A204.1 (cell line): Measurements from ENCODE around the gene WDR18.

ENCODE experiments used
- FAIRE-seq: peaks from 2 replicates; lab custom pipeline; 2012; peaks lifted over from hg19 to GRCh38; lab: Jason Lieb, UNC

The WDR18 gene

DNA sequence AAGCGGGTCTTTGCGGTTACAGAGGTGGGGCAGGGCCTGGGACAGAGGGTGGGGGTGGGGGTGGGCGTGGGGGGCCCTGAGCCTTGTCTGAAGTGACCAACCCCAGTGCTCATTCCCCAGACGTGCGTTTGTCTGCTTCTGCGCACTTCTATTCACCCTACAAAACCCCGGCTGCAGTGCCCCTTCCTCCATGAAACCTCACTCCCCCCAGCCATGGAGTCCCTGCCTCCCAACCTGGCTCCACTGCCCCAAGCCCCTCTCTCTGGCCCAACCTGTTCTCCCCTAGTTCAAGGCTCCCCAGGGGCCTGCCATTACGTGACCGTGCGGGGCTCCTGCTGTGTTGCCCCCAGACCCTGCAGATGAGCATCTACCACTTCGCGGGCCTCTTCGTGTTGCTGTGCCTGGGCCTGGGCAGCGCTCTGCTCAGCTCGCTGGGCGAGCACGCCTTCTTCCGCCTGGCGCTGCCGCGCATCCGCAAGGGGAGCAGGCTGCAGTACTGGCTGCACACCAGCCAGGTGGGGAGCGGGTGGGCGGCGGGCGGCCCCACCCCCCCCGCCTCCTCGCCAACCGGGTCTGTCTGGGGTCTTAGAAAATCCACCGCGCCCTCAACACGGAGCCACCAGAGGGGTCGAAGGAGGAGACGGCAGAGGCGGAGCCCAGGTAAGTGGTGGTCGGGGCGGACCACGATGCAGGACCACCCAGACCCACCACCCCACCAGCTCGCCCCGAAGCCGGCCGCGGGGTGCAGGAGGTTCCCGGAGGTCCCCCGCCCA is 24.3 kb downstream of the WDR18 start:
- FAIRE-seq, result no peak

GRCh38 chr19:1009041-1009980 is 25.2 kb downstream of the WDR18 start:
- FAIRE-seq, result no peak

DNA sequence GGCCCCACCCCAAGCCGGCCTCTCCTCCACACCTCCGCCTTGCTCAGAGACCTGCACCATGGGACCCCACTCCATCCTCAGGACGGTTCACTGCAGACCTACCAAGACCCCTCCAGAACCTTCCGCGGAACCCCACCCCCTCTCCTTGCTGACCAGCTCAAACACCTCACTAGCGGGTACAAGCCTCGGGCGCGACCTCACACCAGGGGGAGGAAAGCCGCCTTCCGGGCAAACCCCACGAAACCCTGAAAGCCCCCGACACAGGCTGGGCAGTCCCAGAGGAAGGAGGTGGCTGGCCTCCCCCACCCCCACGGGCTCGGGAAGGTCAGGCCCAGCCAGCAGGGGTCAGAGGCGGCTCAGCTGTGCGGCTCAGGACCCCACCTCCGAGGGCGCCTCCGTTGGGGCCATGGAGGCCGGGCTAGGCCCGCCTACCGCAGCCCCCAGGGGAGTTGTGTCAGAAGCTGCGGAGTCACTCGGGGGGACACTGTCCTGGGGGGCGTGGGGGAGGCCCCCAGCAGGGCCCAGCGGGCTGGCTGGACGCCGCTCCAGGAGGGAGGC is 25.9 kb downstream of the WDR18 start:
- no peak for FAIRE-seq

DNA sequence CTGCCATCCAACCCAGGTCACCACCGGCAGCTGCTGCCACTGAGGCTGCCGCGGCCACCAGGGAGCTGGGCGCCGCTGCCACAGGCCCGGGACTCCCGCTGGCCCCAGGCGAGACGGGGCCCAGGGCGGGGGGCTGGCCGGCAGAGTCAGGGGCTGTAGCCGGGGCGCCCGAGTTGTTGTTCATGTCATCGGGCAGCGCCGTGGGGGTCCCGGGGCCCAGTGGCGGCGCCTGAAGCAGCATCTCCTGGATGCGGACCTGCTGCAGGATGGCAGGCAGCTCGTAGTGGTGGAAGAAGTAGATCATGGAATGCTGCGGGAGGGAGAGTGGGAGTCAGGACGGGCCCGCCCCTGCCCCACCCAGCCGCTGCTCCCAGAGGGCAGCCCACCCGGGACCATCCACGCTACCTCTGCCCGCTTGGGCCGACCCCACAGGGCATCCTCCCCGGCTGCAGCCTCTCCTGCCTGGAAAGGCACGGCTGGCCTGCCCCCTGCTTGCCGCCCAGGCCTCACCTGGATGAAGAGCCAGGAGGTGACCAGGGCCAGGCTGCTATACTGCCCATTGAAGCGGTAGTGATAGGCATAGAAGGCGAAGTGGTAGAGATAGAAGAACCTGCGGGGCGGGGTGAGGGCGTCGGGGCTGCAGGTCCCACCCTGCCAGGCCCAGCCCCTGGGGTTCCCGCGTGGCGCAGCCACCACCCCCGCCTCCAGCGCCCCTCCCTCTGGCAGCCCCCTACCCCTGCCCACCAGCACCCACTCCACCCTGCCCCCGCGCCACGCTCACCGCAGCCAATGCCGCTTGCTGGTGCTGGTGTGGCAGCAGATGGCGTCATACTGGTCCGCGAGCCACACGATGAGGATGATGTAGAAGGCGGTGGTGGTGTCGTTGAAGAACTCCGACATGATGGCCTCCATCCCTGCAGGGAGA is 26.7 kb downstream of the WDR18 start:
- FAIRE-seq, result no peak

DNA sequence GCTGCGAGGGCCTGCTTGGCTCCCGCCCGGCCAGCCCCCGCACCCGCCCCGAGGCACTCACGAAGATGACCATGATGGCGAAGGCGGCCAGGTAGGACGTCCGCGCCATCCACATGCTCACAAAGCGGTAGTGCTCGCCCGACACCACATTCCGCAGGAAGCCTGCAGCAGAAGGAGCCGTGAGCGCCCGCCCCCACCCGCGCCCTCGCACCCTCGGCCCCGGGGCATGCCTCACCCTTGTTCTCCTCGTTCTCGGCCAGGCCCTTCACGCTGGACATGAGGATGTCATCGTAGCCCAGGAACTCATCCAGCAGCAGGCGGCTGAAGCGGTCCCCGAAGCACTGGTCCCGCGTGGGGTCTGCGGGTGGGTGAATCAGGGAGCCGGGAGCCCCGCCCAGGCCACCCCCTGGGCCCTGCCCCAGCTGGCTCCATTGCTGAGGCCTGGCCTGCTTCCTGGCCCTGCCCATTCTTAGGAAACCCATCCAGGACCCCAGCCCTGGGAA is 27.7 kb downstream of the WDR18 start:
- FAIRE-seq, result no peak

GRCh38 chr19:1012334-1012733 is 28.2 kb downstream of the WDR18 start:
- no peak for FAIRE-seq

GRCh38 chr19:1013218-1013617 is 29.1 kb downstream of the WDR18 start:
- no peak for FAIRE-seq

DNA sequence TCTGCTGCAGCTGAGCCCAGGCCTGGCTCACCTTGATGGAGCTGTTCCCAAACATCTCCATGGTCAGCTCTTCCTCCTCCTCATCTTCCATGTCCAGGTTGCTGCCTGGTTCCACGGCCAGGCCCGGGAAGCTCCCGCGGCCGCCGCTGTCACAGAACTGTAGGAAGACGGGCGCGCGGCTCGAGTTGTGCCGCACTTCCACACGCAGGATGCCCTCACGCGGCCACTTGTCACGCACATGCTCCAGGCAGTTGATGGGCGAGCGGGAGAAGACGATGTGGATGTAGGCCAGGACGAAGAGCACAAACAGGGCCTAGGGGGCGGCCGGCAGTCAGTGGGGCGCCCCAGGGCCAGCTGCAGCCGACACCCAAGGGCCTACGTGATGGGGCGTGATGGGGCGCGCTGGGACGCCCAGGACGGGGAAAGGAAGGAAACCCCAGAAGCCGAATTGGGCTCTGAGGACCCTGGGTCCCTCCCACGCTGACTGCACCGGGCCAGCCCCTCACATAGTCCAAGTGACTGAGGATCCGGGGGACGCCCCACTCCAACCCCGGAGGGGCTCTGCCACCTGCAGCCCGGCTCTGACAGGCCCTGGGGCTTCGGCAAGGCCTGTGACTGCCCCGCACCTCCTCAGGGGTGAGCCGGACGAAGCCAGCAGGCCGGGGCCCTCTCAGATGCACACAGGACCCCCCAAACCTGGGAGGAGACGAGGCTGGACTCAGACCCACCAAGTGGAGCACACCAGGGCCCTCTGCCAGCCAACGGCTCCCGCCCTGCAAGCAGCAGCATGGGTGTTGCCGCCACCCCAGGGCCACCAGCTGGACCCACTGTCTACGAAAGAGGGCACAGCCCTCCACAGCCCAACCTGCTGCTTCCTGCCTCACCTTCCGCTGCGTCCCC is 30.3 kb downstream of the WDR18 start:
- no peak for FAIRE-seq

DNA sequence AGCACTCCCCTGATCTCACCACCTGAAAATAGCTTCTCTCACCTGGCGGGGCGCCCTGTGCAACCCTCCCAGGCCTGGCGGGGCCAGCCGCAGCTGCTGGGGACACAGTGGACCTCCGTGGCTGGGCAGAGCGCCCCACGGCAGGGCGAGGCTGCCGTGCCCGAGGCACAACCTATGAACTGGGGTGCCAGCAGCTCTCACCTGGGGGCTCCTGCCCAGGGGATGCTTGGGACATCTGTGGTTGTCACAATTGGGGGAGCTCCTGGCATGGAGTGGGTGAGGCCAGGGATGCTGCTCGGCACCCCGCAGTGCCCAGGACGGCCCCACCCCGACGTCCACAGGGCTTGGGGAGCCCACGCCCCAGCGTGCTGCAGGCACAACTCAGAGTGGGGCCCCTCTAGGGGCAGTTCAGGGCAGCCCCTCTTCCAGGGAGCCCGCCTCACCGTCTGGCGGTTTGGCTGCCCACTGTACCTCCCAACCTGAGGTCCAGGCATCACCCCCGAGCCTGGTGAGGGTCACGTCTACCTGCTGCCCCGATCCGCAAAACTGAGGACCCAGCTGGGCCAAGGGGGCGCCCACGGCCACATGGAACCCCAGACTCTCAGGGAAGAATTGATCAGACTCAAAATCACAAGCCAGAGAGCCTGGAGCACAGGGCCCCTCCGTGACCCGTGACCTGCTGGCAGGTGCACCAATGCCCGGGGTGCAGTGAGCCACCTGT is 31.1 kb downstream of the WDR18 start:
- FAIRE-seq, result no peak

DNA sequence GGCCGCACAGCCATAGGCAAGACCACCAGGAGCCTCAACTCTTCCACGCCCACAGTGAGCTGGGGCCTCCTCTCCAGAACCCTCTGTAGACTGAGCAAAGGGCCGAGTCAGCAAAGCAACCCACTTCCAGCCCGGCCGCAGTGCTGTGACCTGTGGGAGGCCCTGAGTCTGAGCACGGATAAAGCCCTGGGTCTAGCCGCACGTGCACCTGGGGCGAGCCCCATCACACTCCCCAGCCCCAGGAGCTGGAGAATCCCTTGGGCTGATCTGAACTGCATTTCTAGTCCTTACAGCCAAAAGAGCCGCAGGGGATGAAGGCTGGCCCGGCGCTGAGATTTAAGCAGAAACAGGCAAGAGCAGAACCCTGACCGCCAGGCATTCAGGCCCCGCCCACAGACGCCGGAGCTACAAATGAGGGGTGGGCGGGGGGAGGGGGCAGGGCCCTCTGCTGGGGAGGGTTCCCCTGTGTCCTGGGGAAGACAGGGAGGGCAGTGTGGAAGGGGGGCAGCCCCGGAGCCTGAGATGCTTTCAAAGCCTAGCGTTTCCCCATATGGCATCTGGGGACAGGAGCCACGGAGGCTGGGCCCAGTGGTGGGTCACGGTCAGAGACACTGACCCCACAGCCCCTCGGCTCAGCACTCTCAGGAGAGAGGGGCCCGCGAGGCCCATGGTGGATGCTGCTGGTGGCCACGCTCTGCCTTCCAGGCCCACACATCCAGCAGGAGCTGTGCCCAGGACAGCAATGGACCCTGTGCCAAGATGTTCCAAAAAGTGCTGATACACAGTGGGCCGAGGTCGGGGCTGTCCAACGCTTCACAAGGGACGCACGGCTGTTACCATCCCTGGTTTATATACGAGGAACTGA is 31.9 kb downstream of the WDR18 start:
- FAIRE-seq, result no peak

DNA sequence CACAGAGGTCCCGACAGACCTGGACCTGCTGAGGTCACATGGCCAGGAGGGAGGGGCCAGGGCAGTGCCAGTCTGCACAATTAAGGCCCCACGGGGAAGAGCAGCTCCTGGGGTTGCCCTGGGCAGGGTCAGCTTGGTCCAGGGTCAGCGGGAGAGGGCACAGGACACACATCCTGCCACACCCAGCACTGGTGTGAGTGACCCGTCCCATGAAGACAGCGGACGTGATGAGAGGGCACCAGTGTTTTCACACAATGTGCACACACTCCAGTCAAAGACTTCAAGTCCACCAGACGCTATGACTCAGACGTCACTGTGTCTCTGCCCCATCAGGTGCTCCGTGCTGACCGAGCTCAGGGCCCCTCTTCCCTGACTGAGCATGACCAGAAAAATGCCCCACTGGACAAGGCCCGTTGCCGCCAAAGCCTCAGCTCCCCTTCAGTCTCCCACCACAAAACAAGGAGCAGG is 32.5 kb downstream of the WDR18 start:
- no peak for FAIRE-seq

DNA sequence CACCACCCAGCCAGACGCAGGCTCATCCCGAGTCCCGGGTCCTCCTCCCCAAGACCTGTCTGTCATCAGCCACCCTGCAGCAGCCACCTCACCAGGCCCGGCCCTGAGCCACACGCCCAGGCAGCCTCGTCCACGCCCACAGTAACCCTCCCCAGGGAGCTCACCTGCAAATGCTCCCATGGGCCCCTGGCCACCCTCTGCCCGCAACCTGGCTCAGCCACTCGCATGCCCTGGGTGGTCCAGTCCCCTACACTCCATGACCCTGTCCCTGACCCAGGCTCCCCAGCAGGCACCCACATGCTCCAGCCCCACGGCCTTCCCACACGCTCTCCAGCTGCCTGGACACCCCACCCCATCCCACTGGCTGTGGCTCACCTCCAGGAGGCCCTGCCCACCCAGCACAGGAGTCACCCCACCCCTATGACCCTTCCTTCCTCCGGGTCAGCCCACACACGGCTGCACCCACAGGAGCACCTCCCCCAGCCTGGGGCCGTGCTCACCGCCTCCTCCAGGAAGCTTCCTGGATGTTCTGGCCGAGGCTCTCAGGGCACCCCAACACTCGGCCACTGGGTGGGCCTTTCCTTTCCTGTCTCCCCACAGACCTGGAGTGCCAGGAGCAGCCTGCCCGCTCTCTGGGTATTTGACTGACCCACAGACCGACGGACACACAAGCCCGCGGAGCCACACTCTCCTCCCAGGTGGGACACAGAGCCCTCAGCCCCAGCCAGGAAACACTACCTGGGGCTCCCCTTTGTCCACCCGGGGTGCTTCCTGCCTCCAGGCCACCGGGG is 33.2 kb downstream of the WDR18 start:
- FAIRE-seq, result no peak

GRCh38 chr19:1017906-1018305 is 33.8 kb downstream of the WDR18 start:
- no peak for FAIRE-seq

- no peak for FAIRE-seq
Measured at GRCh38 chr19:1018393-1018792, 34.2 kb downstream of the WDR18 start.

DNA sequence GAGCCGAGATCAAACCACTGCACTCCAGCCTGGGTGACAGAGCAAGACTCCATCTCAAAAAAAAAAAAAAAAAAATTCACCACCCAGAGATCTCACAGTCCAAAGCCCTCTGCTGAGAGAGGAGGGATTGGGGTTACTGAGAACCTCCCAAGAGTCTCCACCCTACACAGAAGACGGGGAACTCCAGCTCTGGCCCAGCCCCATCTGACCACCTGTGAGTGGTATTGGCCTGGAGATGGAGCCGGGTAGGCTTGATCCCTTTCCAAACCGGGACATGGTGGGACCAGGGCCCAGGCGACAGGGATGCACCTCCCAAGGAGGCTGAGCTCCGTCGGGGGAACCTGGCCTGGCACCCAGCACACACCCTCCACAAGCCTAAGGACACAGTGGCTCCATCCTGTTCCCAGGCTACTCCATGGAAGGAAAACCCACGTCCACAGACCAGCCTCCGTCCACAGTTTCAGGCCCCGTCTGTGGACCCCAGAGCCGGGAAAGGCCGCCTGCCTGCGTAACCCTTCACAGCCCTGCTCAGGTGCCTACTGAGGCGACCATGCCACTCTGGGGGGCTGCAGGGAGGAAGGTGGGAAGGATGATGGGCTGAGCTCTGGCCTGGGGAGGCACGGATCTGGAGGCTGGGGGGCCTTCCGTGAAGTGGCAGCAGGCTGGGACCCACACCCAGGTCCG is 34.9 kb downstream of the WDR18 start:
- FAIRE-seq, result no peak

DNA sequence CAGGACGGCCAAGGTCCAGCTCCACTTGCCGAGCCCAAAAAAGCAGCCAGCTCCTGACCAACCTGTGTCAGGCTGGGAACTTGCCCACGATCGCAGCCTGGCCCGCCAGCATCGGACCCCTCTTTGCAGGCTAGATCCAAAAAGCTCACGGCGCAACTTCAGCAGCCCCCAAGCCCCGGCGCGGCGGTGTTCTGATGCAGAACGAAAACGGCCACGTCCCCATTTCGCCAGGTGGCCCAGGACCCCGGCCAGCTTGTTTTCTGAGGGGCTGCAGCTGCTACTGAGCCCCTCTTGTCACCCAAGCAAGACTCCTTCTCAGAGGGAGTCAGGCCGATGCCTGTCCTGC is 35.4 kb downstream of the WDR18 start:
- FAIRE-seq, result no peak

GRCh38 chr19:1019980-1020867 is 36.1 kb downstream of the WDR18 start:
- no peak for FAIRE-seq
